DMS153 treated with DMSO at 0.1 percent for 48 hours (cell line): ENCODE results near the gene EIF2B1.

Experiments
- DNase-seq: peaks from one replicate; lab custom pipeline; 2025; ENCODE audit not compliant: unreplicated experiment; lab: John Stamatoyannopoulos, UW

The EIF2B1 gene

GRCh38 chr12:123571343-123571813 lies 62.1 kb downstream of the EIF2B1 start:
- no peak for DNase-seq
